Immature natural killer cell (primary cell): Measurements from ENCODE around the gene DOK5. TPM values are rescaled to one million over a fixed set of nuclear protein-coding genes. Genes with fewer than 3 reads are reported as not detected.
"Not testable (repeated sequence)": the region's sequence is repeated elsewhere in the genome, so short reads cannot be mapped to it uniquely, and the experiment has no call there.

Experiments
- DNase-seq, 3 donors: peaks; one replicate each; pipeline ENCODE4 v3.0.0; 2022; ENCODE audit warnings: mixed read lengths in 1 of 3
- H3K27ac Mint-ChIP-seq, 6 donors: one replicate each; pipeline ENCODE4 v1.8.0; 2020; ENCODE audit warnings: mixed read lengths in 6 of 6, mild to moderate bottlenecking in 5 of 6, inconsistent platforms in 4 of 6, moderate library complexity in 3 of 6
- H3K27me3 Mint-ChIP-seq, 3 donors: one replicate each; pipeline ENCODE4 v1.8.0; 2020 to 2021; ENCODE audit warnings: low read depth in 3 of 3, mild to moderate bottlenecking in 3 of 3, mixed read lengths in 3 of 3, moderate library complexity in 3 of 3, inconsistent platforms in 1 of 3
- H3K36me3 Mint-ChIP-seq, 3 donors: one replicate each; pipeline ENCODE4 v1.8.0; 2020; ENCODE audit warnings: mixed read lengths in 3 of 3, inconsistent platforms in 2 of 3, mild to moderate bottlenecking in 2 of 3
- H3K4me1 Mint-ChIP-seq, 2 donors: one replicate each; pipeline ENCODE4 v1.8.0; 2020; ENCODE audit warnings: inconsistent platforms in 2 of 2, mild to moderate bottlenecking in 2 of 2, mixed read lengths in 2 of 2, moderate library complexity in 1 of 2
- H3K4me3 Mint-ChIP-seq, 5 donors: one replicate each; pipeline ENCODE4 v1.8.0; 2020; ENCODE audit warnings: mild to moderate bottlenecking in 5 of 5, mixed read lengths in 5 of 5, inconsistent platforms in 3 of 5, moderate library complexity in 3 of 5
- H3K9me3 Mint-ChIP-seq, 6 donors: one replicate each; pipeline ENCODE4 v1.8.0; 2020; ENCODE audit warnings: mild to moderate bottlenecking in 6 of 6, mixed read lengths in 6 of 6, inconsistent platforms in 4 of 6, moderate library complexity in 3 of 6
- polyA plus RNA-seq, 3 donors: library from polyadenylated mRNA; unstranded; fragments of 300-500 nt; fragmentation: Illumina TruSeq; gene quantifications; one replicate each; pipeline ENCODE4 v1.2.3, GENCODE V29; 2021

DOK5 gene
- polyA plus RNA-seq, 3 donors from 2014 or later, result not detected

DNA sequence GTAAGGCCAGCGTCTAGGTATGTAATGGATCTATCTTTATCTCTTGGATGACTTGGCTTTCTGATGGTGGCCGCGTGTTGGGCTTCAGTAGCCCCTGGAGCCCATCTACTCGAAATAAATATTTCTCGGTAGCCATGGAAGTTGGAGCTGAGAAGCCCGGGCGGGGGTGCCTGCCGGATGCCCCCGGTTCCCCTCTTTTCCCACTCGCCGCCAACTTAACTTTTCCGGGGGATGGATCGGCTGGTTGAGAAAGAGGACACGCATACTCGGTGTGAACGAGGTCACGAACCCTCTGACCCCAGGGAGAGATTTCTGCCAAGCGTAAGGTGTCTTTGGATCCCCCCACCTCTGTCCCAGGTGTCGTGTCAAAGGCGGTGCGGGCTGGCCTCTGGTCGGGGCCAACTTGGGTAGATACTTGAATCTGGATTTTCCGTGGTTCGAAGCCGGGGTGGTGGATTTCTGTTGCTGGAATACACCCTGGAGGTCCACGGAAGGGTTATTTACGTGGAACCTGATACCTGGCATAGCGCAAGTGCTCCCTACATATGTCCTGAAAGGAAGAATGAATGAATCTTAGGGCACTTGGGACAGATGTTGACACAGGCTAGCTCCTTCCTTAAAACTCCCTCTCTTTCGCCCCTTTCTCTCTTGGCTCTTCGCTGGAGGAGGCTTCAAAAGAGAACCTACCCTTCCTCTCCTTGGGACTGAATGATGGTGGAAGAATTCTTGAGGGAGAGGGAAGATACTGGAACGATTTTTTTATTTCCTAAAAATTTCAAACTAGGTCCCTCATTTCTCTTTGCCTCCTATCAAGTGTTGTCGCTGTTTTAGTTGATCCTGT is 996 bp downstream of the DOK5 start:
- Mint-ChIP-seq H3K4me1 (no peaks in the 10 kb centered on the region), H3K27me3 (peaks cover 12 to 17% (median 17%) of the 10 kb centered on the region in 3 donors), H3K27ac (no peak overlapping the region), H3K9me3 (peaks cover 0 to 11% (median 2%) of the 10 kb centered on the region in 6 donors), H3K4me3 (no peak overlapping the region), H3K36me3 (peaks cover 0 to 3% (median 0%) of the 10 kb centered on the region in 3 donors)
- DNase-seq, result no peak

DNA sequence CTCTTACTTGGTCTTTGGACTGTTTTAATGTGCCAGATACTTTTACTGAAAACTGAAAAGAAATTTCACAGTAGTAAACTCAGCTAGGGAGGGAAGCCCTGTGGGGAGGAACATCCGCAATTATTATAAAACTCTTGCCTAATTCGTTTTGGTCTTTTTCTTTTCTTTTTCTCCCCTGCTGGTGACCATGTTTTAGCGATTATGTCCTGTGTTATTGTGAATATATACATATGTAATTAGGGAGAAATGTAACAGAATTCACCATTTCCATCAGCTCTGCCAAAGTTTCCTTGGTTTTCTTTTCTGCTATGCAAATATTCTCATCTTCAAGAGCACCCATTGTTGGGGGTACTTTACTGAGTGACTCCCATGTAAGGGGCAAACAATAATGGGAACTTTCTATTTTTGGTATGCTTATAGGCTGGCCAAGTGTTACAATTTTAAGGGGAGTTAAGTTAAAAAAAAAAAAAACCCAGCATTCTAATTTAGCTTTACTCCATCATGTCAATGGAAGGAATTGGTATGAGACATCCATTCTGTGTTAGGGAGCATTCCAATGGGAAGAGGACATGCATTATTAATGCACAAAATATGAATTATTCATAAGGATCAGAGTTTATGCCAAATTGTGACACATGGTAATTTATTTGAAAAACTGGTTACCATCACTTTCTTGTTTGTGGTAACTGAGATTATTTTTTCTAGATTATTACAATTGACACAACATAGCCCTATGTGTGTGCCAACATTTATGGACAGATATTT is 2.0 kb downstream of the DOK5 start:
- Mint-ChIP-seq H3K27ac (no peak overlapping the region), H3K4me1 (no peaks in the 10 kb centered on the region), H3K27me3 (peaks cover 12 to 17% (median 17%) of the 10 kb centered on the region in 3 donors), H3K9me3 (peaks cover 0 to 12% (median 2%) of the 10 kb centered on the region in 6 donors), H3K36me3 (peaks cover 0 to 3% (median 0%) of the 10 kb centered on the region in 3 donors), H3K4me3 (no peak overlapping the region)
- no peak for DNase-seq

DNA sequence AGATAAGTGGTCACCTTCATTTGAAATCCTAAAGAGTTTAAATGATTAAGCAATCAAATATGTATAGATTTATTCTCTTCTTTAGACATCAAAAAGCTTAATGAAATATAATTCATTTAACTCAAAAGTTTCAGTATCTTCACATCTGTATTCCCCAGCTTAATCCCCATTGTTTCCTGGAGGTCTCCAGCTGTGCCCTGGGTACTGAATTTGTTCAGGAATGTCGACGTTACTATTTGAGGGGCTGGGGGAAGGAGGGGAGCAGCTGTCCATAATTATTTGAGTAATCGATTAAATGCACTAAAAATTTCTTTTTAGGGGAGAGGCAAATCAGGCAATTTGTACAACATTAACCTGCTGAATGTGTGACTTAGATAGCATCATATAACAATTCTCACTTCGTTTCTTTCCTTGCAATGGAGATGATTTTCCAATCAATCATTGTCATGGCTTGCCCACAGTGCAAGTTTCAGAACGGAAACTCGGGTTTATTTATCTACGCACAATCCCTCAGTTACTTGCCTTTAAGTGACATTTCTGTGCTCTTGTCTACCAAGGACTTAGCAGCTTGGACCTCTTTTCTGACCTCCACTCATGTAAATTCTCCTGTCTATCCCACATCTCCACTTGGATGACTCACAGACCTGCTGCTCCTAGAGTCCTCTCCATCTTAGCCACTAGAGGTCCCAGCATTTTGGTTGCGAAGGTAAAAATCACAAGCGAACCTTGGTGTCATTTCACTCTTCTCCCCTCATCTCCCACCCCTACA is 3.9 kb downstream of the DOK5 start:
- Mint-ChIP-seq H3K27me3 (peaks cover 10 to 13% (median 12%) of the 10 kb centered on the region in 3 donors), H3K4me3 (no peak overlapping the region), H3K27ac (no peak overlapping the region), H3K9me3 (peaks cover 0 to 9% (median 0%) of the 10 kb centered on the region in 6 donors), H3K36me3 (peaks cover 0 to 3% (median 0%) of the 10 kb centered on the region in 3 donors), H3K4me1 (no peaks in the 10 kb centered on the region)
- no peak for DNase-seq

DNA sequence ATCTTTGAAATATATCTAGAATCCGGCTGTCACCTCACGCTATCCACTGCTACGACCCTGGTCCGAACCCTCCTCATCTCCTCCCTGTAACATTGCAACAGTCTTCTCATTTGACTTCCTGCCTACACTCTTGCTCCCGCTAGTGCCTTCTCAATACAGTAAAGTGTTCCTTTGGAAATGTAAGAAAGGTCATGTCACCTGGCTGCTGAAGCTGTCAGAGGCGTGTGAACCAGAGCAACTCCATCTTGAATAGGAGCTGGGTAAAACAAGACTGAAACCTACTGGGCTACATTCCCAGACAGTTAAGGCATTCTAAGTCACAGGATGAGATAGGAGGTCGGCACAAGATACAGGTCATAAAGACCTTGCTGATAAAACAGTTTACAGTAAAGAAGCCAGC is 4.5 kb downstream of the DOK5 start:
- DNase-seq, H3K36me3 Mint-ChIP-seq, H3K4me1 Mint-ChIP-seq, H3K9me3 Mint-ChIP-seq, H3K27ac Mint-ChIP-seq, H3K4me3 Mint-ChIP-seq: not testable (repeated sequence)
- peaks cover 7 to 13% (median 9%) of the 10 kb centered on the region in 3 donors for H3K27me3 Mint-ChIP-seq

DNA sequence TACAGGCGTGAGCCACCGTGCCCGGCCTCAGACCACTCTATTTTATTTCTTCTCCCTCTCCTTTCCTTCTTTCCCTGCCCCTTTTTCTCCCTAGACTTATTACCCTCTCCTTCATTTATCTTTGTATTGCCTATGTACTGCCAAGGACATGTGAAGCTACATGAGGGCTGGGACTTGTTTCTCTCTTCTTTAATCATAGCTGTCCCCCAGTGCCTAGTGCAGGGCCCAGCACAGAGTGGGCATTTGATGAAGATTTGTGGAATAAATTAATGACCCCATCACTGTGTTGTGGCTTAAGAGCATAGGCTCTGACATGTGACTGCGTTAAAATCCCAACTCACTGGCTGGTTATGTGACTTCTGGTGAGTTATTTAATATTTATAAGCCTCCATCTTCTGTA is 6.0 kb downstream of the DOK5 start:
- Mint-ChIP-seq H3K4me3 (no peak overlapping the region), H3K27me3 (peaks cover 2 to 13% (median 2%) of the 10 kb centered on the region in 3 donors)

DNA sequence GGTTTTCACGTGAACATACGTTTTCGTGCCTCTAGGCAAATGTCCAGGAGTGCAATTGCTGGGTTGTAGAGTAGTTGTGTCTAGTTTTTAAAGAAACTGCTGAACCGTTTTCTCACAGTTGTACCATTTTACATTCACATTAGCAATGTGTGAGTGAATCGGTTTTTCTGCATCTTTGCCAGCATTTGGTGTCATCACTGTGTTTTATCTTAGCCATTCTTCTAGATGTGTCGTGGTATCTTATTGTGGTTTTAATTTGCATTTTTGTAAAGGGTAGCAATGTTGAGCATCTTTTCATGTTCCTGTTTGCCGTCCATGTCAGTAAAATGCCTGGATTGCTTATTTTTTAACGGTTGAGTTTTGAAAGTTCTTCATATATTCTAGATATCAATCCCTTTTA is 10.2 kb downstream of the DOK5 start:
- H3K36me3 Mint-ChIP-seq, result no peaks in the 10 kb centered on the region
- H3K4me1 Mint-ChIP-seq, result no peaks in the 10 kb centered on the region
- DNase-seq, result no peak

More for the DNA sequence above, 6.0 kb downstream of the DOK5 start:
- no peaks in the 10 kb centered on the region for H3K36me3 Mint-ChIP-seq
- H3K27ac Mint-ChIP-seq, result no peak overlapping the region
- peaks cover 0 to 9% (median 0%) of the 10 kb centered on the region in 6 donors for H3K9me3 Mint-ChIP-seq
- H3K4me1 Mint-ChIP-seq, result no peaks in the 10 kb centered on the region
- no peak for DNase-seq

DNA sequence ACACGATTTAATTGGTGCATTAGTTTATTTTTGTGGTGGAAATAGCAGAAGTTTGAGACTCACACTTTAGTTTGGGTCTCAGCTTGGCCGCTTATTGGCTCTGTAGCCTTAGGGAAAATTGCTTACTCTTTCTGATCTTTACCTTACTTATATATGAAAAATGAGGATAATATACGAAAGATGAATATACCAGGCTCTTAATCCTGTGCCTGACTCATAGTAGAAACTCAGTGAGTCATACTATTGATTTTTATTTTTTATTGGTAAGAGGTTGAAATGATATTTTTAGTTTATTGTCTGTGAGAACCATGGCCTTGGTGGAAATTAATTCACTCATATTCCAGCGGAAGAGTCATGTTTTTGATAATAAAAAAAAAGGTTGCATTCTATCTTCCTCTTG is 11.2 kb downstream of the DOK5 start:
- H3K36me3 Mint-ChIP-seq, result no peaks in the 10 kb centered on the region
- no peak overlapping the region for H3K4me3 Mint-ChIP-seq
- no peak for DNase-seq
- H3K27ac Mint-ChIP-seq, result no peak overlapping the region
- H3K4me1 Mint-ChIP-seq, result no peaks in the 10 kb centered on the region
- peaks cover 0 to 2% (median 0%) of the 10 kb centered on the region in 6 donors for H3K9me3 Mint-ChIP-seq
- H3K27me3 Mint-ChIP-seq, result peaks cover 0 to 5% (median 2%) of the 10 kb centered on the region in 3 donors

More for the DNA sequence above, 10.2 kb downstream of the DOK5 start:
- no peak overlapping the region for H3K27ac Mint-ChIP-seq
- H3K4me3 Mint-ChIP-seq, result no peak overlapping the region
- H3K27me3 Mint-ChIP-seq, result peaks cover 0 to 2% (median 2%) of the 10 kb centered on the region in 3 donors
- H3K9me3 Mint-ChIP-seq, result peaks cover 0 to 1% (median 0%) of the 10 kb centered on the region in 6 donors

DNA sequence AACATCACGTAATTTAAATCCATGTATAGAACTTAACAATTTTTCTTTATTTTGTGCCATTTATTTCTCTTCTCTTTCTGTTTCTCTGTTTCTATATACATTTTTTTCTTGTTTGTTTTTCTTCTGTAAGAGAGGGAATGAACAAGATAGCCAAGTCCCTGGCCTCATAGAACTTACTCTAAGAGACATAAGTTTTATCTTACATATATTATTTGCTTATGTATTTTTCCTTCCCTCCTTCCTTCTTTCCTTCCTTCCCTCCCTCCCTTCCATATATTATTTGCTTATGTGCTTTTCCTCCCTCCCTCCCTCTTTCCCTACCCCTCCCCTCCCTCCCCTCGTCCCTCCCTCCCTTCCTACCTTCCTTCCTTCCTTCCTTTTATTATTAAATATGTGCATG is 13.0 kb downstream of the DOK5 start:
- no peak overlapping the region for H3K27ac Mint-ChIP-seq
- peaks cover 0 to 5% (median 2%) of the 10 kb centered on the region in 3 donors for H3K27me3 Mint-ChIP-seq
- H3K4me3 Mint-ChIP-seq, result no peak overlapping the region
- H3K9me3 Mint-ChIP-seq, result peaks cover 0 to 3% (median 0%) of the 10 kb centered on the region in 6 donors
- no peaks in the 10 kb centered on the region for H3K4me1 Mint-ChIP-seq
- no peak for DNase-seq
- H3K36me3 Mint-ChIP-seq, result no peaks in the 10 kb centered on the region

DNA sequence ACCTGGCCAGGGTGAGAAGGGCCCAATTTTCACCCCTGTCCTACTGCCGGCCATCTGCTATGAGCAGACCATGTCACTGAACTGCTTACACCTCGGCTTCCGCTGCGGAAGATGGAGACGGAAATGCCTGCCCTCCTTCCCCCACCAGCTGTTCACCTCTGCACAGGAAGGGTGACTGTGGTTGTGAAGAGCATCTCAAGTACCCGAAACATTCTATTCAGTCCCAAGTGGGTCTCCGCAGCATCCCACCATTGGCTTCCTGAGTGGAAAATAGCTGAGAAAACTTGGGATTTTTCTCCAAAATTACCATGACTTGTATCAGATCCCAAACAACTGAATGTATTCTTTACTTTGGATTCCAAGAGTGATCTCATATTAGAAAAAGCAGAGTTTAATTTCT is 16.1 kb downstream of the DOK5 start:
- no peak for DNase-seq
- peaks cover 0 to 6% (median 5%) of the 10 kb centered on the region in 3 donors for H3K27me3 Mint-ChIP-seq
- H3K9me3 Mint-ChIP-seq, result peaks cover 0 to 8% (median 0%) of the 10 kb centered on the region in 6 donors
- no peak overlapping the region for H3K27ac Mint-ChIP-seq
- no peak overlapping the region for H3K4me3 Mint-ChIP-seq
- H3K4me1 Mint-ChIP-seq, result no peaks in the 10 kb centered on the region
- no peaks in the 10 kb centered on the region for H3K36me3 Mint-ChIP-seq

DNA sequence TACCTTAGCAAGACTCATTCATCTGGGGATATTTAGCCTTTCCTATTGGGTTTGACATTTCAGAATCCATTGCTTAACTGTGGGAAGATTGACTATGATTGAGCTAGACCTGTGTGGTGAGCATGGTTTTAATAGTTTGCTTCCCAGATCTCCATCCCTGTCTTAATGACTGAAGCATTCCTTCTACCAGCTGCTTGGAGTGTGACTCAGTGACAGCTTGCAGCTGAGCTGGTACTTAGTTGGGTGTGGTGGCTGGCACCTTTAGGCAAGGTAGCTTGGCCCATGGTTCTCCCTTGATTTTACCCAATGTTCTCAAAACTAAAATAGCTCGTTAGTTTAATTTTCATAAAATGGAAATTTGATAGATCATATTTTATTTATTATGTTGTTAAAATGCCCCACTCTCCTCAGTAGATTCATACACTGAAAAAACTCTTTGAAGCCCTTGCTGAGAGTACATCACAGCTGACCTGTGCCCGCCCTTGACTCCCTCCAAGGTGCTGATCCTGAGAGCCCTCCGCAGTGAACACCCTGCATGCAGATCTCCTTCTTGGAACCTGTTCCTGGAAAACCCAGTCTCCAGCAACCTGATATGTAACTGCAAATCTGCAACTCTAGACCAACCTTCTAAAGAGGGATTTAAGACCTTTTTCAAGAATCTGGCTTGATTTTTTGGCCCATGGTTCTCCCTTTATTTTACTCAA is 19.1 kb downstream of the DOK5 start:
- Mint-ChIP-seq H3K4me1 (no peaks in the 10 kb centered on the region), H3K27me3 (peaks cover 0 to 5% (median 4%) of the 10 kb centered on the region in 3 donors), H3K4me3 (no peak overlapping the region), H3K27ac (no peak overlapping the region), H3K36me3 (no peaks in the 10 kb centered on the region), H3K9me3 (peaks cover 0 to 8% (median 0%) of the 10 kb centered on the region in 6 donors)
- no peak for DNase-seq

DNA sequence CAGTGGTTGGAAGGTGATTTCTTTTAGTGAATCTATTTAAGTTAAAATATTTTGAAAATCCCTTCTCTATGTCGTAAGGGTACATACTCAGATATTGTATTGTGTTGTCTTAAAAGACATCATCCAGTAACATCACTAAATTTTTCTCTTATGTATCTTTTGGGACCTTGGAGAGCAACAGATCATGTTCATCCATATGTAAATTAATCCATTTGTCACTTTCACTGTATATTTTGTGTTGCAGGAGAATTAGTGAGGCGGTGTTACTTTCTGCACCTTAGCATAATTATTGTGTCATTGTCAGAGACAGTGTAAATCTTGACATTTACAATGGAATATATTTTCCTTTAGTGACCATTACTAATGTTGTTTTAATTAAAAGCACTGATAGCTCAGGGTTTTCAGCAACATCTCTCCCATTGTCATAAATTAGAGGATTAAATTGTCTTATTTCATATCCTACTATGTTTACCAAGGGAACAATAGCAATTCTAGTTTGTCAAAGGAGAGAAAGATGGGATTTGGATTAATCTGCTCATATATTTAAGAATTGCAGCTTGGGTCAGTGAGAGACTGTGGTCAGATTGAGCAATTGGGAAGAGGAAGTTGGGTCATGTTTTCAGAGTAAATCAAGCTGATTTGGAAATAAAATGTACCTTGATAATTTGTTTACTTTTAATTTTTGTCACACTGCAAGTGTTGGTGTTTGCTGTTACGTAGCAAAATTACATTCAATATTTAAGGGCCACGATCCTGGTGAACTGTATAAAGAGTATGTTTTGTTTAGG is 22.7 kb downstream of the DOK5 start:
- Mint-ChIP-seq H3K4me3 (no peak overlapping the region), H3K27ac (no peak overlapping the region), H3K4me1 (no peaks in the 10 kb centered on the region), H3K9me3 (peaks cover 0 to 6% (median 0%) of the 10 kb centered on the region in 6 donors), H3K36me3 (no peaks in the 10 kb centered on the region), H3K27me3 (peaks cover 0 to 4% (median 0%) of the 10 kb centered on the region in 3 donors)
- DNase-seq, result no peak

DNA sequence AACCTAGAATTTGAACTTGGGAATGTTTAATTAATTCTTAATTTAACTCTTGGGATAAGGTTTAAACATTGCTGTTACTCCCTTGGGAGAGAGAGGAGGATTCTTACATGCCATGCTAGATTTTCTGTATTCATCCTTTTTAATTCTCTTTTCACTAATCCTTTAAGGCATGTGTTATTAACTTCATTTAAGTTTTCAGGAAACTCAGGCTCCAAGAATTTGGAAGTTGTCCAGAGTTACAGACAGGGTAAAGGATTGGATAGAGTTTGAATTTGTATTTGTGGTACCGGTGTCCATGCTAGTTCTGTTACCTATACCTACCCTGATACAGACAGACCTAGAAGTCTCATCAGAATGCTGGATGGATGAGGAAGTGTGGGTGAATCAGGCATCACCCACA is 23.7 kb downstream of the DOK5 start:
- H3K27me3 Mint-ChIP-seq, result peaks cover 0 to 4% (median 0%) of the 10 kb centered on the region in 3 donors
- no peak overlapping the region for H3K27ac Mint-ChIP-seq

More for the DNA sequence above, 23.7 kb downstream of the DOK5 start:
- DNase-seq, result no peak
- no peak overlapping the region for H3K4me3 Mint-ChIP-seq
- no peaks in the 10 kb centered on the region for H3K4me1 Mint-ChIP-seq
- no peaks in the 10 kb centered on the region for H3K36me3 Mint-ChIP-seq
- H3K9me3 Mint-ChIP-seq, result peaks cover 0 to 4% (median 0%) of the 10 kb centered on the region in 6 donors
